ENCODE results near the gene SHC2.

DNA sequence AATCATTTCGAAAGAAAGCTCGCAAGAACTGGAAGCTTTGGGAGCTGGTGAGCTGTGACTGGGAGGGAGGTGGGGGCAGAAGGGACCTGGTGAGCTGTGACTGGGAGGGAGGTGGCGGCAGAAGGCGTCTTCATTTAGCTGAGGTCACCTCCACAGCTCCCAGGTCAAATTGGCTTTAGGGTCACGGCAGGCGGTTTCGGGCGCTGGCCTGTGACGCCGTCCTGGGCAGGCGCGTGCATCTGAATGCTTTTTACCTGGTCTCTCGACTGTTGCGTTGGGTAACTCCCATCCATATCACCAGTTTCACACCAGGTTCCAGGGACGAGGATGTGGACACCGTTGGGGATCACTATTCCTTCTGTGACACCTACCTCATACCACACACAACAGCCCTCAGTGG lies 81.0 kb downstream of the SHC2 start:
- TF ChIP-seq, protein P1, sequence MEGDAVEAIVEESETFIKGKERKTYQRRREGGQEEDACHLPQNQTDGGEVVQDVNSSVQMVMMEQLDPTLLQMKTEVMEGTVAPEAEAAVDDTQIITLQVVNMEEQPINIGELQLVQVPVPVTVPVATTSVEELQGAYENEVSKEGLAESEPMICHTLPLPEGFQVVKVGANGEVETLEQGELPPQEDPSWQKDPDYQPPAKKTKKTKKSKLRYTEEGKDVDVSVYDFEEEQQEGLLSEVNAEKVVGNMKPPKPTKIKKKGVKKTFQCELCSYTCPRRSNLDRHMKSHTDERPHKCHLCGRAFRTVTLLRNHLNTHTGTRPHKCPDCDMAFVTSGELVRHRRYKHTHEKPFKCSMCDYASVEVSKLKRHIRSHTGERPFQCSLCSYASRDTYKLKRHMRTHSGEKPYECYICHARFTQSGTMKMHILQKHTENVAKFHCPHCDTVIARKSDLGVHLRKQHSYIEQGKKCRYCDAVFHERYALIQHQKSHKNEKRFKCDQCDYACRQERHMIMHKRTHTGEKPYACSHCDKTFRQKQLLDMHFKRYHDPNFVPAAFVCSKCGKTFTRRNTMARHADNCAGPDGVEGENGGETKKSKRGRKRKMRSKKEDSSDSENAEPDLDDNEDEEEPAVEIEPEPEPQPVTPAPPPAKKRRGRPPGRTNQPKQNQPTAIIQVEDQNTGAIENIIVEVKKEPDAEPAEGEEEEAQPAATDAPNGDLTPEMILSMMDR (IDR thresholded peaks at IDR 0.05; ENCODE audit: insufficient read depth, low read depth, low read length) = no peak
- no peak for TF ChIP-seq EZH2 (IDR thresholded peaks at IDR 0.05; ENCODE audit: insufficient read depth, low read length)
